CD4-positive, alpha-beta T cell treated with Interleukin-6 at 100 ng/mL for 8 hours (primary cell): Measurements from ENCODE around the gene ATRN.

Experiments
- DNase-seq: peaks from one replicate; pipeline ENCODE4 v3.0.0-alpha.2; 2020; ENCODE audit warnings: mixed read lengths, low spot score

The ATRN gene

GRCh38 chr20:3678198-3678597 is 207.4 kb downstream of the ATRN start:
- no peak for DNase-seq

GRCh38 chr20:3678856-3679720 is 208.3 kb downstream of the ATRN start:
- DNase-seq: no peak

DNA sequence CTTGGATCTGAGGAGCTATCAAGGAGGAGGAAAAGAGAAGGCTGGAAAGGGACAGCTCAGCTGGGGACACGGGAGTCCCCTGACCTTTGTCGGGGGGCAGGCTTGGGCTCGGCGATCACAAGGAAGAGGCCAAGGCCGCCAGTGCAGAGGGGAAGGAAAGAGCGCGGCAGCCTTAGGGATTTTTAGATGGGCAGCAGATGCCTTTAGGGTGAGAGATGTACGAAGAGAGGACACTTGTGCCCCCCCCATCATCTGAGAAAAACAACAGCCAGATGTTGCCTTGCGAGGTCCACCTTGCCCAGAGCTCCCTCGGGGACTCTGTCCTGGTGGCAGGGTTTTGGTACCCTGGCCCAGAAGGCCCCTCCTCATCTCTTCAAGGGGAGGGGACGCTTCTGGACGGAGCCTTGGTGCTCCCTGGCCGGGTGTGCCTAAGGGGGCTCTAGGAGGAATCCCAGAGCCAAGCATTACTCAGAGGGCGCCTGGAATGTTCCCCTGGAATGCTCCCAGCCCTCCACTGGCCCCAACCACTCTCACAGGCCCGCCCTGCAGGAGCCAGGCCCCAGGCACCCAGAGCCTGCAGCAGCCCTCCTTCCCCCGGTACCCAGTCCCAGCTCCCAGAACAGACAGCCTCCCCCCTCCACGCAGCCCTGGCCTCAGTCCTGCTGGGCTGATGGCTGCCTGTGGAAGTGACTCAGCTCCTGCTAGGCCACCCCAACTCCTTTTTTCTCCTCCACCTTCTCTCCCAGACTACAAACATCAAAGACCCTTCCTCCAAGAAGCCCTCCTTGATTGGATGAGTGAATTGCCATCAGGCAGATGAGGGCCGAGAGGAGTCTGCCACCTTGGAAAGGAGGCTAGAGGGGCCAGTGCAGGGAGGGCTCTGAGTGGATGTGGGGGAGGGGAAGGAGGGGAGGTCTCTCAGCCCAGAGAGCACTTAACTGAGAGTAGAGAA is 209.2 kb downstream of the ATRN start:
- no peak for DNase-seq

GRCh38 chr20:3680701-3681351 is 210.0 kb downstream of the ATRN start:
- no peak for DNase-seq

DNA sequence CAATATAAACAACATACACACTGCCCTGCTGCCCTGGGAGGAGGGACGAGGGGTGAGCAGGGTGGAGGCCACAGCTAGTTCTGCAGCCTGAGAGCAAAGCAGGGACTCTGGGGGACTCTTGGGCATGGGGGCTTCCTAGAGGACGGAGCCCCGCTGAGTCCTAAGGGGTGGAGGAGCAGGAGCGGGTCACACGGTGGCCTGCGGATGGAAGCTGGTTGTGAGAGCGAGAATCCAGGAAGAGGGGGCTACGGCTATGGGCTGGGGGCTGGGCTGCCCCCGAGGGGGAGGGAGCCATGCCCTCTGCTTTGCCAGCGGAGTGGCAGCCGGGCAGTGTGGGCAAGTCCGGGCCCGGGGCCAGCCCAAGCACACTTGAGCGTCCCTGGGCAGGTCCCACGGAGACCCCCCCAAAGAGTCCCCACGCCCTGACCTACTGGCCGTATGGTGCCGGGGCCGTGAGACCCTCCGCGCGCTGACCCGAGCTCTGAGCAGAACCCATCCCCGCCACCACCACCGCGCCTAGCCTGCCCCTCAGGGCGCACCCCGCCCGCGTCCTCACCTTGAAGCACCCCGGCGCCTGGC is 210.6 kb downstream of the ATRN start:
- no peak for DNase-seq

DNA sequence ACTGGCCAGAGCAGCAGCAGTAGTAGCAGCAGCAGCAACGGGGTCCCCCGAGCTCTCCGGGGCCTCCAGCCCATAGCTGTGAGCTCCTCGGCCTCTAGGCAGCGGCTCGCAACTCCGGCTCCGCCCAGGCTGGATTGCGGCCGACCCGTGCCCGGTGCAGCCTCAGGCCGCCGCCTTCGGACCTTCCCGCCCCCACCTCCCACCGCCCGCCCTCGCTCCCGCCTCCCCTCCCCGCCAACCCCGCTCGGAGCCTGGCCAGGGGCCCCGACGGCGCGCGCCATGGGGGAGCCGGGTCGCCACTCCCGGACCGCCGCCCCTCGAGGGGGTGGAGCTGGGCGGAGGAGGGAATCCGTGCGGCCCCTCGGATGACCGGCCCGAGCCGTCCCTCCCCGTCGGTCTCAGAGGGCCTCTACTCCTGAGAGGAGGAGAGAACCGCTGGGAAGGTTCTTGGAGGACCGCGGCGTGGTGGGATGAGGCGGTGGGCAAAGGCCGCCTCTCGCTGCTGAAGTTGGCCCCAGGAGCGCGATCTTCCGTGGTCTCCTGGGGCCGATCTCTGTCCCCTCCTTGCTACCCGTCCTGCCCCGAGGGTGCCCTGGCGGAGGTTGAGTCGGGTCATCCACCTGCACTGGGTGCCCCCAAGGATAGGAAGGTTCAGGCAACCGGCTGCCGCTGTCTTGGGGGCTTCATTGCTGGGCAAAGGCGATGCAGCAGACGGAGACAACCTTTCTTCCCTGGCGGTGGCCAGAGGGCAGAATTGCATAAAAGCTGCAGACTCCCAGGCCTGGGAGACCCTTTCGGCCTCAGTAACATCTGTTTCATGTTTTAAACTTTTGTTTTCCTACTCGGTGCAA is 211.3 kb downstream of the ATRN start, which contains the start of gene ADAM33:
ADAM33 (minus strand) TSS at position 80 of the 851 bp plus-strand sequence; CDS start at position 74, 6 bp downstream.
- no peak for DNase-seq

- DNase-seq: no peak
These were observed 214.5 kb downstream of the ATRN start for GRCh38 chr20:3685341-3685740.

GRCh38 chr20:3686421-3686820 is 215.6 kb downstream of the ATRN start:
- DNase-seq: no peak

DNA sequence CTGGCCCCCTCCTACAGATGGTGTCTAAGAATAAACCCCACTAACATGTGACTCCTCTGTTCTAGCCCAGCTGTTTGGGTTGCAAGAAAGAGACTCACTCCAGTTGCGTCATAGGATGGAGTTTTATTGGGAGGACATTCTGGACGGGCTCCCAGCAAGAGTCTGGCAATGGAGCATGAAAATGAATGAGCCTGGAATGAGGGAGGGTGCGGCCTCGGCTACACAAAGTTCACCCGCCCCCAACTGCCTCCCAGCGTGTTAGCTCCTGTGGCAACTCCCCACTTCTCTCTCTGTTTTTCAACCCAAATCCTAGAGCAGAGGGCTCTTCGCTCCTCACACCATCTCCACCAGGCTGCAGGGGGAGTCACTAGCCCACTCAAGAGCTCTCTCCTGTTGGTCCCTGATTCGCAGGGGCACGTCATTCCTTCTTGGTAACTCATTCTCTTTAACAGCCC is 216.1 kb downstream of the ATRN start:
- DNase-seq: no peak

DNA sequence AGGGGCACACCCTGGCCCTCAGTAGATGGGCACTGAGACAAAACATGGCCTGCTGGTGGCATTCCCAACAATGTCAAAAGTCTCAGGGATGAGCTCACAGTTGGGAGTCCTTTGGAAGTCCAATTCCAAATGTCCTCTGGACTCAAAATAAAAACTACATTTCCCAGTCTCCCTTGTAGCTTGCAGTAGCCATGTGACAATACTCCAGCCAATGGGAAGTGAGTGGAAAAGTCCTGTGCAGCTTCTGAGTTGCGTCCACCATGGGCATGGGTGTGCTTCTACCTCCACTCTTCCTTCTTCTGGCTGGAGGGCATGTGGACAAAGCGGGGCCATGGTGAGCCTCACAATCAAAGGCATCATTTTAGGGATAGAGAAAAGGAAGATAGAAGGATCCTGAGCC is 216.8 kb downstream of the ATRN start:
- no peak for DNase-seq

- no peak for DNase-seq
These were observed 219.2 kb downstream of the ATRN start for GRCh38 chr20:3689978-3690377.

- no peak for DNase-seq
These were observed 219.6 kb downstream of the ATRN start for GRCh38 chr20:3690413-3690812.

DNA sequence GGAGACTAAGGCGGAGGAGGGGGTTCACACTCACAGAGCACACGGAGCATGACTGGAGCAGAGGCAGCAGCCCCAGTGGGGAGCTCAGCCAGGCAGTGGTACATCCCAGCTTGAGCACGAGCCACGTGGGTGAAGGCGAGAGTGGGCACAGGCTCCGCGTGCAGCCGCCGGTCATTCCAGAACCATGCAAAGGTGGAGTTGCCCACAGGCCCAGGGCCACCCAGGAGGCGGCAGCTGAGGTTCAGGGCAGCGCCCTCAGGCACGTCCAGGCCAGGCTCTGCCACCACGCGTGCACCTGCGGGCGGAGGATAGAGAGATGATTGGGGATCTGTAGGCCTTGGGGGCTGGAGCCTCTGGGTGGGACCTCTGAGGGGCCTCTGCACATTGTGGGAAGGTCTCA is 220.5 kb downstream of the ATRN start:
- no peak for DNase-seq

- DNase-seq: no peak
These were observed 221.1 kb downstream of the ATRN start for GRCh38 chr20:3691897-3692296.

DNA sequence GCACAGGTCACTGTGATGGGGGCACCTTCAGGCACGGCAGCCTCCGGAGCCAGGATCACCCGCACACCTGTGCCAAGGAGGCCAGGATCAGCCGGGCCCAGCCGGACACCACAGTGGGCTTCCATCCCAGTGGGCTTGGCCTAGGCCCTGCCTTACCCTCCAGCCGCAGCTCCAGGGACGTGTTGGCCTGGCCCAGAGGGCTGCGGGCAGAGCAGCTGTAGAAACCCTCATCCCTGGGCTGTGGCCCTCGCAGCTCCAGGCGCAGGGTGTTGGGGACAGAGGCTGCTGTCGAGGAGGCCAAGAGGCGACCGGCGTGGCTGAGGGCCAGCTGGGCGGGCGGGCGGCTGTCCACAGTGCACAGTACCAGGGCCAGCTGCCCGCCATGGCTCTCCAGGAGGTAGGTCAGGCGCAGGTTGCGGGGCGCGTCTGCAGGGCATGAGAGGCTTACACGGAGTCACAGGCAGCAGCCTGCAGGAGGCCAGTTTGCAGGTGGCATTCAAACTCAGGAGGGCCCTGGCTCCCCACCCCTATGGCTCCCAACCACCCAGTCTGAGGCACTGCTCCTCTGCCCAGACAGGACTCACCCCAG is 222.0 kb downstream of the ATRN start:
- DNase-seq: no peak

- DNase-seq: no peak
These were observed 222.6 kb downstream of the ATRN start for GRCh38 chr20:3693376-3693775.

DNA sequence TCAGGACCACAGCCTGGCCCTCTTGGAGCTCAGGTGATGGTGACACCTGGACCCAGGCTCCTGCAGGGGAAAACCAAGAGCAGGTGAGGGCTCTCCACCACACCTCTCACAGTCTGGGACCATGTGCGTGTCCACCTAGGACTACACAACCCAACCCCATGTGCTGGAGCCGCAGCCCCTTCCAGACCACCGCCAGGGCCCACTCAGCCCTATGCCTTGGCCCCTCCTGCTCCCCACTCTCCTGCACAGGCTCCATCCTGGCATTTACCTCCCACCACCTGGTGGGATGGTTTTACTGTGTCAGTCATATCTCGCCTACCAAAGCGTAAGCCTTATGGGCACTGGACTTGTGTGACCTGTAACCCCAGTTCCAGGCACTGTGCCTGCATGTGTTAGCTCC is 224.0 kb downstream of the ATRN start:
- no peak for DNase-seq

GRCh38 chr20:3696200-3696599 is 225.4 kb downstream of the ATRN start:
- no peak for DNase-seq

DNA sequence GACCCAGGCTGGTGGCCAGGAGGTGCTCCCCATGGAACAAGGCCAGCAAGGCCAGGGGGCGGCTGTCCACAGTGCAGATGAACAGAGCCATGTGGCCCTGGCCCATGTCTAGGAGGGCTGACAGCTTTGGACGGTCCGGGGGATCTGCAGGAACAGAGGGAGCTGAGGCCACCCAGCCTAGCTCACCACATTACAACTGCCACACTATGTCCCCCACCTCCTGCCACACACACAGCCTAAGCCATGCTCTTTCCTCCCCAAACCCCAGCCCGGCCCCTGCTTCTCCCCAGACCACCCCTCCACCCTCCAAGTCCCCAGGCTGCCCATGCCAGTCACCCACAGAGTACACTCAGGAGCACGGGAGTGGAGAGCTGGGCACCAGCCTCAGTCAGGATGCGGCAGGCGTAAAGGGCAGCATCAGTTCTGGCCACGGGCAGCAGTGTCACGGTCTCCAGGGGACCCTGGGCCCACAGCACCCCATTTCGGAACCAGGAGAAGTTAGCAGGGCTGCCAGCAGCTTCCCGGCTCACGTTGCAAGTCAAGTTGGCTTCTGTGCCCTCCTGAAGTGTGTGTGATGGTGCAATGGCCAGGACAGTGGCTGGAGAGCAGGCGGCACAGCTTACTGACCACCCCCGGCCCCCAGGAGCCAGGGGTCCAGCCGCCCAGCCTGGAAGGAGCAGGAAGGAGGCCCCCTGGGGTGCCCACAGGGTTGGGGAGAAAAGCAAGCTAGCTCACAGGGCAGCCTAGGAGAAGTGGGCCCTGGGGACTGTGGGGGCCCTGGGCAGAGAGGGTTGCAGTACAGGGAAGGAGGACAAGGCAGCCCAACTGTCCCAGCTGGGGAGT is 226.1 kb downstream of the ATRN start:
- DNase-seq: no peak
